M059J (cell line): Measurements from ENCODE around the gene ZNF831. TPM values are rescaled to one million over a fixed set of nuclear protein-coding genes. Genes with fewer than 3 reads are reported as not detected.

Experiments
- DNase-seq: peaks from one replicate; pipeline ENCODE4 v3.0.0-alpha.2; 2012; ENCODE audit warnings: low read depth
- total RNA-seq: library from RNA; depleted of rRNA; stranded (reverse); fragments of >200 nt; shearing (Covaris generic); gene quantifications from 2 replicates; pipeline ENCODE4 v1.2.3, GENCODE V29; 2014; rRNA removed

ZNF831 gene
- total RNA-seq, 1 experiment from 2014 or later = not detected

- no peak for DNase-seq
Observed at GRCh38 chr20:59305908-59306655, 142.5 kb downstream of the ZNF831 start.

- no peak for DNase-seq
Observed at GRCh38 chr20:59307270-59307669, 143.6 kb downstream of the ZNF831 start.

Other genes with a start within 250 kb of the ZNF831 start
- 64.8 and 85.1 TPM in 2 replicates for gene NELFCD, start 182.6 kb upstream of the ZNF831 start, total RNA-seq
- 12.4 and 14.9 TPM in 2 replicates for gene CTSZ, start 156.6 kb upstream of the ZNF831 start, total RNA-seq
- gene TUBB1, start 144.4 kb upstream of the ZNF831 start, total RNA-seq = 0.17 TPM in 1 of 2 replicates, not detected in the other
- 71.7 and 100 TPM in 2 replicates for gene ATP5F1E, start 131.5 kb upstream of the ZNF831 start, total RNA-seq
- 112 and 114 TPM in 2 replicates for gene PRELID3B, start 121.0 kb upstream of the ZNF831 start, total RNA-seq
- gene EDN3, start 136.8 kb downstream of the ZNF831 start, total RNA-seq = not detected in 2 replicates